ENCODE measurements around the gene NELFA. TPM values are rescaled to one million over a fixed set of nuclear protein-coding genes. Genes with fewer than 3 reads are reported as not detected.
"Not testable (repeated sequence)": the region's sequence is repeated elsewhere in the genome, so short reads cannot be mapped to it uniquely, and the experiment has no call there.

Gene NELFA
- total and polyA plus RNA-seq, 8 donors = 5.8 to 82.9 (median 20.1) TPM

- intact Hi-C loops (cut with DNase I; ENCODE audit: low total_unique reads) = no loop called here
- H3K27ac ChIP-seq = no peak overlapping the region
- H3K4me1 ChIP-seq = no peaks in the 10 kb centered on the region
- peaks cover 0 to 31% (median 9%) of the 10 kb centered on the region in 3 donors for H3K27me3 ChIP-seq
- DNase-seq = no peak
- no peaks in the 10 kb centered on the region for H3K36me3 ChIP-seq
- H3K4me3 ChIP-seq = no peak overlapping the region
- H3K9me3 ChIP-seq = peaks cover 0 to 8% (median 0%) of the 10 kb centered on the region in 4 donors
- TF ChIP-seq POLR2AphosphoS5 (IDR thresholded peaks at IDR 0.05) = no peak
- no peak for TF ChIP-seq POLR2A (IDR thresholded peaks at IDR 0.05)
- TF ChIP-seq EP300 (IDR thresholded peaks at IDR 0.05) = no peak
- TF ChIP-seq, protein P1, sequence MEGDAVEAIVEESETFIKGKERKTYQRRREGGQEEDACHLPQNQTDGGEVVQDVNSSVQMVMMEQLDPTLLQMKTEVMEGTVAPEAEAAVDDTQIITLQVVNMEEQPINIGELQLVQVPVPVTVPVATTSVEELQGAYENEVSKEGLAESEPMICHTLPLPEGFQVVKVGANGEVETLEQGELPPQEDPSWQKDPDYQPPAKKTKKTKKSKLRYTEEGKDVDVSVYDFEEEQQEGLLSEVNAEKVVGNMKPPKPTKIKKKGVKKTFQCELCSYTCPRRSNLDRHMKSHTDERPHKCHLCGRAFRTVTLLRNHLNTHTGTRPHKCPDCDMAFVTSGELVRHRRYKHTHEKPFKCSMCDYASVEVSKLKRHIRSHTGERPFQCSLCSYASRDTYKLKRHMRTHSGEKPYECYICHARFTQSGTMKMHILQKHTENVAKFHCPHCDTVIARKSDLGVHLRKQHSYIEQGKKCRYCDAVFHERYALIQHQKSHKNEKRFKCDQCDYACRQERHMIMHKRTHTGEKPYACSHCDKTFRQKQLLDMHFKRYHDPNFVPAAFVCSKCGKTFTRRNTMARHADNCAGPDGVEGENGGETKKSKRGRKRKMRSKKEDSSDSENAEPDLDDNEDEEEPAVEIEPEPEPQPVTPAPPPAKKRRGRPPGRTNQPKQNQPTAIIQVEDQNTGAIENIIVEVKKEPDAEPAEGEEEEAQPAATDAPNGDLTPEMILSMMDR (IDR thresholded peaks at IDR 0.05) = no peak
Measured at GRCh38 chr4:2025817-2026216, 17.0 kb upstream of the NELFA start.

DNA sequence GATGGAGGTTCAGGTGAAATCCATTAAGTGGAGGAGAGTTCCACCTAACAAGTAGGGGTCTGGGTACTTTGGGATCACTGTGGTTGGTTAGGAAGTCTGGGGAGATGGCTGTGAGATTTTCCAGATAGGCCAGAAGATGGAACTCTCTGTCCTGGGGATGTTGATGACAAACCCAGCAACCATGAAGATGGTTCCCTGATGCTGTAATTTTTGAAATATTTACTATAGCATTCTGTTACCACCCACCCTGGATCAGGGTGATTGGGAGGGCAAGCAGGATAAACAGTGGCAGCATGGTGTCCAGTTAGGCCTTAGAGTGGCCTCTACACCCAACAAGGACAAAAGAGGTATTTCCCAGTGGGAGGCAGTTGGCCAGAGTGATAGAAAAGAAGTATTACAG, 15.9 kb upstream of the NELFA start:
- no peaks in the 10 kb centered on the region for H3K4me1 ChIP-seq
- TF ChIP-seq, protein P1 (IDR thresholded peaks at IDR 0.05) = no peak
- TF ChIP-seq POLR2A (IDR thresholded peaks at IDR 0.05) (no peak), EP300 (IDR thresholded peaks at IDR 0.05) (no peak), POLR2AphosphoS5 (IDR thresholded peaks at IDR 0.05) (no peak)

DNA sequence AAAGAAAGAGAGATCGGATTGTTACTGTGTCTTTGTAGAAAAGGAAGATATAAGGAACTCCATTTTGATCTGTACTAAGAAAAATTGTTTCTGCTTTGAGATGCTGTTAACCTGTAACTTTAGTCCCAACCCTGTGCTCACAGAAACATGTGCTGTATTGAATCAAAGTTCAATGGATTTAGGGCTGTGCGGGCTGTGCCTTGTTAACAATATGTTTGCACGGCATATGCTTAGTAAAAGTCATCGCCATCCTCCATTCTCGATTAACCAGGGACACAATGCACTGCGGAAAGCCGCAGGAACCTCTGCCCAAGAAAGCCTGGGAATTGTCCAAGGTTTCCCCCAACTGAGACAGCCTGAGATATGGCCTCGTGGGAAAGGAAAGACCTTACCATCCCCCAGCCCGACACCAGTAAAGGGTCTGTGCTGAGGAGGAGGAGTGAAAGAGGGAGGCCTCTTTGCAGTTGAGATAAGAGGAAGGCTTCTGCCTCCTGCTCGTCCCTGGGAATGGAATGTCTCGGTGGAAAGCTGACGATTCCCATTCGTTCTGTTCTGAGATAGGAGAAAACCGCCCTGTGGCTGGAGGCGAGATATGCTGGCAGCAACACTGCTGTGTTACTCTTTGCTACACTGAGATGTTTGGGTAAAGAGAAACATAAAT, 12.7 kb upstream of the NELFA start:
- H3K36me3 ChIP-seq; H3K4me3 ChIP-seq; H3K4me1 ChIP-seq; H3K9me3 ChIP-seq; H3K27ac ChIP-seq; intact Hi-C loops (cut with DNase I; ENCODE audit: low total_unique reads): not testable (repeated sequence)
- peaks cover 0 to 38% (median 9%) of the 10 kb centered on the region in 3 donors for H3K27me3 ChIP-seq
- WGBS, 5 donors = 25 to 37% (median 27%) methylated on average over 15 of the region's 15 CpGs
- DNase-seq = peak in 1 of 2 donors; percentile 30

More for the DNA sequence above, 15.9 kb upstream of the NELFA start:
- Histone ChIP-seq H3K9me3 (peaks cover 0 to 8% (median 0%) of the 10 kb centered on the region in 4 donors), H3K36me3 (no peaks in the 10 kb centered on the region), H3K27me3 (peaks cover 0 to 33% (median 9%) of the 10 kb centered on the region in 3 donors), H3K27ac (no peak overlapping the region), H3K4me3 (no peak overlapping the region)
- intact Hi-C loops (cut with DNase I; ENCODE audit: low total_unique reads) = no loop called here
- DNase-seq = no peak

DNA sequence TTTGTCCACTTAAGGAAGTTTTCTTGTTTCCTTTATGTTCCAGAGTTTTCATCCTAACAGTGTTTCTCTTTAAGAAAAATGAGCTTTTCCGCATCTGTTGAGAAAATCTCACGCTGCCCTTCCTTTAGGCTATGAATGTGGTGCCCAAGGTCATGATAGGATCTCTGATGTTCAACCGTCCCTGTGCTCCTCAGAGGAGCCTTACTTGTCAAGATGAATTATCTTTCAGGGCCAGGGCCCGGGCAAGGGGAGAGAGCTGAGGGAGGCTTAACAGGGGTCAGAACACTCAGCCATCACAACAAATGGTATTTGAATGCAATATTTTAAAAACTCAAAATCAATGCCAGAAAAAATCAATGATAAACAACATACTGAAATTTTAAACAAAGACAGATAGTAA, 6.2 kb upstream of the NELFA start:
- intact Hi-C loops (cut with DNase I; ENCODE audit: low total_unique reads) = no loop called here
- Histone ChIP-seq H3K36me3 (no peaks in the 10 kb centered on the region), H3K4me3 (no peak overlapping the region), H3K9me3 (no peaks in the 10 kb centered on the region), H3K4me1 (peaks cover 4 to 7% (median 5%) of the 10 kb centered on the region in 4 donors), H3K27me3 (peaks cover 0 to 12% (median 0%) of the 10 kb centered on the region in 3 donors), H3K27ac (no peak overlapping the region)
- TF ChIP-seq, protein P1 (IDR thresholded peaks at IDR 0.05) = no peak
- TF ChIP-seq EP300 (IDR thresholded peaks at IDR 0.05) = no peak
- TF ChIP-seq POLR2A (IDR thresholded peaks at IDR 0.05) = no peak
- no peak for DNase-seq
- WGBS, 5 donors = 53 to 84% (median 74%) methylated on average over 4 of the region's 4 CpGs

GRCh38 chr4:2011583-2011982, 2.8 kb upstream of the NELFA start:
- H3K9me3 ChIP-seq = no peaks in the 10 kb centered on the region
- intact Hi-C loops (cut with DNase I; ENCODE audit: low total_unique reads) = no loop called here
- H3K27ac ChIP-seq = no peak overlapping the region
- H3K27me3 ChIP-seq = no peaks in the 10 kb centered on the region
- TF ChIP-seq POLR2A (IDR thresholded peaks at IDR 0.05) (no peak), EP300 (IDR thresholded peaks at IDR 0.05) (no peak)
- DNase-seq = no peak
- no peaks in the 10 kb centered on the region for H3K36me3 ChIP-seq
- H3K4me3 ChIP-seq = no peak overlapping the region
- H3K4me1 ChIP-seq = peaks cover 20 to 29% (median 26%) of the 10 kb centered on the region in 4 donors
- 85 to 94% (median 88%) methylated on average over 3 of the region's 3 CpGs for WGBS, 5 donors
